ENCODE results near the gene PRRX1.

DNA sequence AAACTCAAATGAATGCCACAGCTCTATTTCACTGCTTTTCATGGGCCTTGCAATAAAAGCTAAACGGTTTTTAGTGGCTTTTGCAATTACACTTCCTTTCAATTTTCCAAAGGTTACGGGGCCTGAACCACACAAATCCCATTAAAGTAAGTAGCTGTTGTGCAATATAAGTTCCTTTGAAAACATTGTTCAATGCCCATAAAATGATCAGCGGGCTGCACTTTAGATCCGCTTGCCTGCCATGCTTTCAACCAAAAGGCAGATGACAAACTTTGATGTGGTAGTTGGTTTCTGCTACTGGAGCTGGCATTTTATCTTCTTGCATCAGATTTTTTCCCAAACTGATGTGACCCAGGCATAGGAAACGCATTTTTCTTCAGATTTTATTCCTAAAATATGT, 50.2 kb downstream of the PRRX1 start:
- TF ChIP-seq SUZ12 (IDR thresholded peaks at IDR 0.05; ENCODE audit: extremely low read depth, insufficient read depth, insufficient read length), result no peak
- TF ChIP-seq YY1 (IDR thresholded peaks at IDR 0.05; ENCODE audit: insufficient read depth, insufficient read length), result no peak
